Neural cell (in vitro differentiated cells): ENCODE data around the gene DAW1. TPM values are rescaled to one million over a fixed set of nuclear protein-coding genes. Genes with fewer than 3 reads are reported as not detected.

Experiments
- H2AFZ ChIP-seq: fragments of 200-600, 300-800 bp; sonication (generic), shearing (Covaris generic); 2 replicates; pipeline ENCODE4 v1.6.0; 2014; ENCODE audit warnings: low read depth, mild to moderate bottlenecking, antibody characterized with exemption, low read length, moderate library complexity
- H3F3A ChIP-seq: fragments of 200-600 bp; shearing (Covaris generic); 2 replicates; pipeline ENCODE4 v1.6.1; 2016; ENCODE audit warnings: mild to moderate bottlenecking, moderate library complexity, mixed read lengths, antibody characterized with exemption, low read length; ENCODE audit not compliant: insufficient read depth, poor library complexity, severe bottlenecking
- H3K27ac ChIP-seq: fragments of 200-600, 300-800 bp; sonication (generic), shearing (Covaris generic); 2 replicates; pipeline ENCODE4 v1.5.1; 2014; ENCODE audit warnings: mild to moderate bottlenecking, low read length, moderate library complexity
- H3K27me3 ChIP-seq: fragments of 300-800, 200-600 bp; sonication (generic), shearing (Covaris generic); 2 replicates; pipeline ENCODE4 v1.6.0; 2014; ENCODE audit warnings: mild to moderate bottlenecking, low read depth, low read length, moderate library complexity; ENCODE audit not compliant: insufficient read depth
- H3K36me3 ChIP-seq: fragments of 300-800, 200-600 bp; sonication (generic), shearing (Covaris generic); 2 replicates; pipeline ENCODE4 v1.5.1; 2014; ENCODE audit warnings: mild to moderate bottlenecking, antibody characterized with exemption, low read length, moderate library complexity; ENCODE audit not compliant: insufficient read depth
- H3K4me2 ChIP-seq: fragments of 300-800, 200-600 bp; sonication (generic), shearing (Covaris generic); 2 replicates; pipeline ENCODE4 v1.6.0; 2014; ENCODE audit warnings: mild to moderate bottlenecking, low read length
- H3K4me3 ChIP-seq: fragments of 300-800, 200-600 bp; sonication (generic), shearing (Covaris generic); 2 replicates; pipeline ENCODE4 v1.5.1; 2014; ENCODE audit warnings: mild to moderate bottlenecking, low read length, moderate library complexity
- H3K79me2 ChIP-seq: fragments of 200-600 bp; shearing (Covaris generic); replicated peaks from 2 replicates; pipeline ENCODE4 v1.6.0; 2014; ENCODE audit warnings: mild to moderate bottlenecking, low read length, moderate library complexity; ENCODE audit not compliant: insufficient read depth
- H3K9ac ChIP-seq: fragments of 300-800, 200-600 bp; sonication (generic), shearing (Covaris generic); 2 replicates; pipeline ENCODE4 v1.6.1; 2016; ENCODE audit warnings: mild to moderate bottlenecking, low read length, mixed read lengths
- H3K9me2 ChIP-seq: fragments of 200-600 bp; shearing (Covaris generic); 2 replicates; pipeline ENCODE4 v1.6.1; 2016; ENCODE audit warnings: mild to moderate bottlenecking, low read length, mixed read lengths; ENCODE audit not compliant: insufficient read depth
- H3K9me3 ChIP-seq: fragments of 200-600, 300-800 bp; sonication (generic), shearing (Covaris generic); 2 replicates; pipeline ENCODE4 v1.6.1; 2016; ENCODE audit warnings: mild to moderate bottlenecking, mixed run types, low read length, moderate library complexity, mixed read lengths
- H4K20me1 ChIP-seq: fragments of 200-600 bp; shearing (Covaris generic); 2 replicates; pipeline ENCODE4 v1.6.1; 2016; ENCODE audit warnings: mild to moderate bottlenecking, mixed run types; ENCODE audit not compliant: insufficient read depth
- CTCF ChIP-seq: fragments of 450-650 bp; IDR thresholded peaks from 2 replicates; pipeline ENCODE4 v1.5.1; 2014; ENCODE audit warnings: antibody characterized with exemption, mild to moderate bottlenecking, moderate library complexity; ENCODE audit not compliant: poor library complexity, severe bottlenecking
- EP300 ChIP-seq: fragments of 450-650 bp; conservative IDR thresholded peaks from 2 replicates; pipeline ENCODE4 v1.6.1; 2014; ENCODE audit warnings: antibody characterized with exemption, mild to moderate bottlenecking, moderate library complexity; ENCODE audit not compliant: poor library complexity, severe bottlenecking
- EZH2 ChIP-seq: fragments of 200-600, 300-800 bp; shearing (Covaris generic), sonication (generic); IDR thresholded peaks from 2 replicates; pipeline ENCODE4 v1.6.1; 2014; ENCODE audit warnings: antibody characterized with exemption, low read length, borderline replicate concordance, mild to moderate bottlenecking; ENCODE audit not compliant: insufficient read depth, poor library complexity, severe bottlenecking
- MXI1 ChIP-seq: fragments of 450-650 bp; conservative IDR thresholded peaks from 2 replicates; pipeline ENCODE4 v1.6.1; 2014; ENCODE audit warnings: antibody characterized with exemption, mild to moderate bottlenecking; ENCODE audit not compliant: poor library complexity, severe bottlenecking
- POLR2AphosphoS5 ChIP-seq: IDR thresholded peaks from 2 replicates; pipeline ENCODE4 v1.6.1; 2012
- RAD21 ChIP-seq: fragments of 450-650 bp; conservative IDR thresholded peaks from 2 replicates; pipeline ENCODE4 v1.6.1; 2014; ENCODE audit warnings: antibody characterized with exemption, mild to moderate bottlenecking, moderate library complexity
- REST ChIP-seq: IDR thresholded peaks from 2 replicates; pipeline ENCODE4 v1.6.1; 2012; ENCODE audit warnings: borderline replicate concordance
- SMC3 ChIP-seq: fragments of 450-650 bp; conservative IDR thresholded peaks from 2 replicates; pipeline ENCODE4 v1.6.1; 2014; ENCODE audit warnings: antibody characterized with exemption, mild to moderate bottlenecking, moderate library complexity; ENCODE audit not compliant: poor library complexity
- TAF1 ChIP-seq: IDR thresholded peaks from 2 replicates; pipeline ENCODE4 v1.6.1; 2012; ENCODE audit warnings: low read depth
- polyA plus RNA-seq: library from polyadenylated mRNA; depleted of rRNA; stranded (reverse); fragments of >200 nt; gene quantifications from 2 replicates; pipeline ENCODE4 v1.2.3, GENCODE V29; 2014

Gene DAW1
- polyA plus RNA-seq, 1 donor from 2014 or later: 1.5 TPM

- no peak for TF ChIP-seq CTCF
Observed at GRCh38 chr2:227881866-227882517, 10.6 kb downstream of the DAW1 start (continued).

- TF ChIP-seq SMC3 (no peak), CTCF (peak; percentile 38)
- H3K4me2 ChIP-seq: no peak overlapping the region
- no peaks in the 10 kb centered on the region for H3F3A ChIP-seq
- no peak overlapping the region for H2AFZ ChIP-seq
- H3K9me2 ChIP-seq: no peaks in the 10 kb centered on the region
- no peak overlapping the region for H3K4me3 ChIP-seq
- no peak overlapping the region for H3K9ac ChIP-seq
- no peaks in the 10 kb centered on the region for H3K27me3 ChIP-seq
- no peaks in the 10 kb centered on the region for H3K79me2 ChIP-seq
- no peak overlapping the region for H3K27ac ChIP-seq
- no peaks in the 10 kb centered on the region for H4K20me1 ChIP-seq
- H3K36me3 ChIP-seq: no peaks in the 10 kb centered on the region
- H3K9me3 ChIP-seq: no peaks in the 10 kb centered on the region
Observed at GRCh38 chr2:227884511-227884947, 13.1 kb downstream of the DAW1 start.

- H3K4me2 ChIP-seq: no peak overlapping the region
- no peak overlapping the region for H3K4me3 ChIP-seq
- no peak overlapping the region for H3K9ac ChIP-seq
- no peak overlapping the region for H3K27ac ChIP-seq
- no peaks in the 10 kb centered on the region for H3F3A ChIP-seq
- no peaks in the 10 kb centered on the region for H3K9me2 ChIP-seq
- H2AFZ ChIP-seq: no peak overlapping the region
- no peaks in the 10 kb centered on the region for H4K20me1 ChIP-seq
- no peaks in the 10 kb centered on the region for H3K79me2 ChIP-seq
- no peaks in the 10 kb centered on the region for H3K9me3 ChIP-seq
- TF ChIP-seq MXI1 (no peak), TAF1 (no peak), RAD21 (no peak), POLR2AphosphoS5 (no peak), EZH2 (no peak), EP300 (no peak), CTCF (no peak), REST (no peak), SMC3 (no peak)
- no peaks in the 10 kb centered on the region for H3K27me3 ChIP-seq
- no peaks in the 10 kb centered on the region for H3K36me3 ChIP-seq
Observed at GRCh38 chr2:227886149-227886548, 14.7 kb downstream of the DAW1 start.
